Adipocyte (in vitro differentiated cells): ENCODE measurements around the gene PARD3.
A peak's percentile ranks its signal among the peaks of the same experiment; 100 is the strongest.
"Not testable (repeated sequence)": the region's sequence is repeated elsewhere in the genome, so short reads cannot be mapped to it uniquely, and the experiment has no call there.

Experiments
- DNase-seq: peaks from one replicate; pipeline ENCODE4 v3.0.0-alpha.2; 2015; ENCODE audit warnings: low read depth
- H3K27me3 ChIP-seq: replicated peaks from 2 replicates; pipeline ENCODE4 v1.7.0; 2013; ENCODE audit warnings: mild to moderate bottlenecking, low read length, moderate library complexity; ENCODE audit not compliant: control insufficient read depth, insufficient read depth
- H3K36me3 ChIP-seq: 2 replicates; pipeline ENCODE4 v1.7.0; 2013; ENCODE audit warnings: low read length, mild to moderate bottlenecking, moderate library complexity; ENCODE audit not compliant: control insufficient read depth, insufficient read depth, severe bottlenecking
- H3K4me1 ChIP-seq: 2 replicates; pipeline ENCODE4 v1.7.0; 2013; ENCODE audit warnings: mild to moderate bottlenecking, low read length, moderate library complexity; ENCODE audit not compliant: control insufficient read depth, insufficient read depth
- H3K4me3 ChIP-seq: 2 replicates; pipeline ENCODE4 v1.7.0; 2013; ENCODE audit warnings: mild to moderate bottlenecking, low read length, moderate library complexity
- H3K9ac ChIP-seq: 2 replicates; pipeline ENCODE4 v1.7.0; 2013; ENCODE audit warnings: mild to moderate bottlenecking, low read length, moderate library complexity
- H3K9me3 ChIP-seq: 2 replicates; pipeline ENCODE4 v1.7.0; 2013; ENCODE audit warnings: mild to moderate bottlenecking, low read length, moderate library complexity; ENCODE audit not compliant: control insufficient read depth

PARD3 gene

GRCh38 chr10:34408381-34408780 lies 406.7 kb downstream of the PARD3 start:
- DNase-seq: no peak
- H3K4me1 ChIP-seq: peaks cover 7% of the 10 kb centered on the region
- H3K9me3 ChIP-seq: no peaks in the 10 kb centered on the region
- H3K27me3 ChIP-seq: no peaks in the 10 kb centered on the region
- H3K9ac ChIP-seq: no peak overlapping the region
- H3K36me3 ChIP-seq: no peaks in the 10 kb centered on the region
- no peak overlapping the region for H3K4me3 ChIP-seq

GRCh38 chr10:34407324-34407805 lies 407.7 kb downstream of the PARD3 start:
- no peak overlapping the region for H3K9ac ChIP-seq
- no peaks in the 10 kb centered on the region for H3K9me3 ChIP-seq
- no peaks in the 10 kb centered on the region for H3K27me3 ChIP-seq
- no peak overlapping the region for H3K4me3 ChIP-seq
- peaks cover 7% of the 10 kb centered on the region for H3K4me1 ChIP-seq
- DNase-seq: no peak
- no peaks in the 10 kb centered on the region for H3K36me3 ChIP-seq

GRCh38 chr10:34406463-34407323 lies 408.4 kb downstream of the PARD3 start:
- no peak for DNase-seq
- H3K4me1 ChIP-seq: peaks cover 7% of the 10 kb centered on the region
- H3K9me3 ChIP-seq: no peaks in the 10 kb centered on the region
- no peak overlapping the region for H3K4me3 ChIP-seq
- H3K9ac ChIP-seq: no peak overlapping the region
- H3K36me3 ChIP-seq: no peaks in the 10 kb centered on the region
- no peaks in the 10 kb centered on the region for H3K27me3 ChIP-seq

GRCh38 chr10:34405611-34406462 lies 409.3 kb downstream of the PARD3 start:
- peak; percentile 35 for DNase-seq
- Histone ChIP-seq H3K9me3 (no peaks in the 10 kb centered on the region), H3K27me3 (no peaks in the 10 kb centered on the region), H3K9ac (no peak overlapping the region), H3K4me3 (no peak overlapping the region), H3K36me3 (no peaks in the 10 kb centered on the region), H3K4me1 (peaks cover 7% of the 10 kb centered on the region)

GRCh38 chr10:34403512-34403911 lies 411.6 kb downstream of the PARD3 start:
- H3K27me3 ChIP-seq: no peaks in the 10 kb centered on the region
- H3K4me1 ChIP-seq: peaks cover 7% of the 10 kb centered on the region
- H3K4me3 ChIP-seq: no peak overlapping the region

GRCh38 chr10:34400075-34400474 lies 415.0 kb downstream of the PARD3 start:
- no peak overlapping the region for H3K4me3 ChIP-seq
- H3K4me1 ChIP-seq: peaks cover 14% of the 10 kb centered on the region
- no peaks in the 10 kb centered on the region for H3K9me3 ChIP-seq
- no peak for DNase-seq
- H3K36me3 ChIP-seq: no peaks in the 10 kb centered on the region
- no peaks in the 10 kb centered on the region for H3K27me3 ChIP-seq
- H3K9ac ChIP-seq: no peak overlapping the region

More at GRCh38 chr10:34403512-34403911, 411.6 kb downstream of the PARD3 start:
- H3K9me3 ChIP-seq: no peaks in the 10 kb centered on the region
- no peaks in the 10 kb centered on the region for H3K36me3 ChIP-seq
- no peak for DNase-seq
- no peak overlapping the region for H3K9ac ChIP-seq

GRCh38 chr10:34399013-34399412 lies 416.1 kb downstream of the PARD3 start:
- H3K27me3 ChIP-seq: no peaks in the 10 kb centered on the region

GRCh38 chr10:34397324-34397723 lies 417.8 kb downstream of the PARD3 start:
- no peaks in the 10 kb centered on the region for H3K9me3 ChIP-seq
- peak; percentile 49 for DNase-seq
- H3K9ac ChIP-seq: no peak overlapping the region
- H3K4me1 ChIP-seq: peaks cover 14% of the 10 kb centered on the region
- H3K36me3 ChIP-seq: no peaks in the 10 kb centered on the region
- H3K4me3 ChIP-seq: peak overlapping the region; percentile 2
- no peaks in the 10 kb centered on the region for H3K27me3 ChIP-seq

More at GRCh38 chr10:34399013-34399412, 416.1 kb downstream of the PARD3 start:
- Histone ChIP-seq H3K9ac (no peak overlapping the region), H3K4me1 (peaks cover 14% of the 10 kb centered on the region), H3K9me3 (no peaks in the 10 kb centered on the region), H3K36me3 (no peaks in the 10 kb centered on the region), H3K4me3 (no peak overlapping the region)
- DNase-seq: no peak

GRCh38 chr10:34396663-34397062 lies 418.4 kb downstream of the PARD3 start:
- no peak for DNase-seq
- H3K9ac ChIP-seq: no peak overlapping the region
- no peaks in the 10 kb centered on the region for H3K9me3 ChIP-seq
- H3K36me3 ChIP-seq: no peaks in the 10 kb centered on the region
- H3K4me3 ChIP-seq: no peak overlapping the region
- peaks cover 14% of the 10 kb centered on the region for H3K4me1 ChIP-seq
- H3K27me3 ChIP-seq: no peaks in the 10 kb centered on the region

GRCh38 chr10:34392641-34393170 lies 422.4 kb downstream of the PARD3 start:
- no peak for DNase-seq
- H3K36me3 ChIP-seq: no peaks in the 10 kb centered on the region

GRCh38 chr10:34391168-34391567 lies 423.9 kb downstream of the PARD3 start:
- H3K27me3 ChIP-seq, DNase-seq, H3K4me3 ChIP-seq, H3K36me3 ChIP-seq, H3K9ac ChIP-seq, H3K9me3 ChIP-seq, H3K4me1 ChIP-seq: not testable (repeated sequence)

More at GRCh38 chr10:34392641-34393170, 422.4 kb downstream of the PARD3 start:
- H3K4me3 ChIP-seq: no peak overlapping the region
- no peaks in the 10 kb centered on the region for H3K9me3 ChIP-seq
- no peaks in the 10 kb centered on the region for H3K27me3 ChIP-seq
- H3K4me1 ChIP-seq: peaks cover 13% of the 10 kb centered on the region
- no peak overlapping the region for H3K9ac ChIP-seq
